ENCODE data around the gene SNTA1. TPM values are rescaled to one million over a fixed set of nuclear protein-coding genes. Genes with fewer than 3 reads are reported as not detected.

The SNTA1 gene
- total and polyA plus RNA-seq, 7 donors: 36.6 to 196 (median 139) TPM

DNA sequence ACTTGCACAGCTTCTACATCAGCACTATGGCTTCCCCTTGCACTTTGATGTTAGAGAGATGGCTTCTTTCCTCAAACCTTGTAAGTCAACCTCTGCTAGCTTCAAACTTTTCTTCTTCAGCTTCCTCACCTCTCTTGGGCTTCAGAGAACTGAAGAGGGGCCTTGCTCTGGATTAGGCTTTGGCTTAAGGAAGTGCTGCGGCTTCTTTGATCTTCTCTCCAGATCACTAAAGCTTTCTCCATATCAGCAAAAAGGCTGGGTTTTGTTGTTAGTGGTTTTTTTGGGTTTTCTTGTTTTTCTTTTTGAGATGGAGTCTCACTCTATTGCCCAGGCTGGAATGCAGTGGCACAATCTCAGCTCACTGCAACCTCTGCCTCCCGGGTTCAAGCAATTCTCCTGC, 66.2 kb downstream of the SNTA1 start:
- 85 to 94% (median 94%) methylated on average over 2 of the region's 2 CpGs for WGBS, 3 donors
- Histone ChIP-seq H3K4me1 (no peaks in the 10 kb centered on the region), H3K27ac (no peak overlapping the region), H3K4me3 (no peak overlapping the region), H3K36me3 (ENCODE audit: insufficient read depth in 1 of 2, low read depth in 1 of 2) (peaks cover 13 to 92% of the 10 kb centered on the region in 2 donors), H3K27me3 (ENCODE audit: insufficient read depth in 3 of 3, low read length in 2 of 3) (no peaks in the 10 kb centered on the region), H3K9me3 (no peaks in the 10 kb centered on the region)
- intact Hi-C loops (cut with DNase I): no loop called here
- no peak for DNase-seq
- TF ChIP-seq, protein P1, sequence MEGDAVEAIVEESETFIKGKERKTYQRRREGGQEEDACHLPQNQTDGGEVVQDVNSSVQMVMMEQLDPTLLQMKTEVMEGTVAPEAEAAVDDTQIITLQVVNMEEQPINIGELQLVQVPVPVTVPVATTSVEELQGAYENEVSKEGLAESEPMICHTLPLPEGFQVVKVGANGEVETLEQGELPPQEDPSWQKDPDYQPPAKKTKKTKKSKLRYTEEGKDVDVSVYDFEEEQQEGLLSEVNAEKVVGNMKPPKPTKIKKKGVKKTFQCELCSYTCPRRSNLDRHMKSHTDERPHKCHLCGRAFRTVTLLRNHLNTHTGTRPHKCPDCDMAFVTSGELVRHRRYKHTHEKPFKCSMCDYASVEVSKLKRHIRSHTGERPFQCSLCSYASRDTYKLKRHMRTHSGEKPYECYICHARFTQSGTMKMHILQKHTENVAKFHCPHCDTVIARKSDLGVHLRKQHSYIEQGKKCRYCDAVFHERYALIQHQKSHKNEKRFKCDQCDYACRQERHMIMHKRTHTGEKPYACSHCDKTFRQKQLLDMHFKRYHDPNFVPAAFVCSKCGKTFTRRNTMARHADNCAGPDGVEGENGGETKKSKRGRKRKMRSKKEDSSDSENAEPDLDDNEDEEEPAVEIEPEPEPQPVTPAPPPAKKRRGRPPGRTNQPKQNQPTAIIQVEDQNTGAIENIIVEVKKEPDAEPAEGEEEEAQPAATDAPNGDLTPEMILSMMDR (IDR thresholded peaks at IDR 0.05): no peak
- no peak for ATAC-seq

- ATAC-seq (no peak), DNase-seq (no peak)
- WGBS, 3 donors: 97 to 98% (median 98%) methylated on average over 4 of the region's 4 CpGs
- no peaks in the 10 kb centered on the region for H3K27me3 ChIP-seq (ENCODE audit: insufficient read depth in 3 of 3, low read length in 2 of 3)
- intact Hi-C loops (cut with DNase I): loop anchor here in 1 of 2 donors (5.0 kb wide), 1 partner anchor 1792 kb away; no protein-coding TSS in a partner anchor
- TF ChIP-seq, protein P1 (IDR thresholded peaks at IDR 0.05): no peak
- no peaks in the 10 kb centered on the region for H3K4me1 ChIP-seq
- H3K4me3 ChIP-seq: no peak overlapping the region
- no peaks in the 10 kb centered on the region for H3K9me3 ChIP-seq
- no peak overlapping the region for H3K27ac ChIP-seq
- peaks cover 16 to 92% of the 10 kb centered on the region in 2 donors for H3K36me3 ChIP-seq (ENCODE audit: insufficient read depth in 1 of 2, low read depth in 1 of 2)
Observed at GRCh38 chr20:33373735-33374605, 69.6 kb downstream of the SNTA1 start.

GRCh38 chr20:33372993-33373441, 70.5 kb downstream of the SNTA1 start:
- Histone ChIP-seq H3K27ac (no peak overlapping the region), H3K9me3 (no peaks in the 10 kb centered on the region), H3K36me3 (ENCODE audit: insufficient read depth in 1 of 2, low read depth in 1 of 2) (peaks cover 16 to 92% of the 10 kb centered on the region in 2 donors), H3K4me1 (no peaks in the 10 kb centered on the region), H3K4me3 (no peak overlapping the region), H3K27me3 (ENCODE audit: insufficient read depth in 3 of 3, low read length in 2 of 3) (no peaks in the 10 kb centered on the region)
- intact Hi-C loops (cut with DNase I): loop anchor here in 1 of 2 donors (5.0 kb wide), 1 partner anchor 1791 kb away; no protein-coding TSS in a partner anchor
- DNase-seq: no peak
- WGBS, 3 donors: 91 to 95% (median 94%) methylated on average over 4 of the region's 4 CpGs
- ATAC-seq: no peak
- TF ChIP-seq, protein P1 (IDR thresholded peaks at IDR 0.05): no peak

DNA sequence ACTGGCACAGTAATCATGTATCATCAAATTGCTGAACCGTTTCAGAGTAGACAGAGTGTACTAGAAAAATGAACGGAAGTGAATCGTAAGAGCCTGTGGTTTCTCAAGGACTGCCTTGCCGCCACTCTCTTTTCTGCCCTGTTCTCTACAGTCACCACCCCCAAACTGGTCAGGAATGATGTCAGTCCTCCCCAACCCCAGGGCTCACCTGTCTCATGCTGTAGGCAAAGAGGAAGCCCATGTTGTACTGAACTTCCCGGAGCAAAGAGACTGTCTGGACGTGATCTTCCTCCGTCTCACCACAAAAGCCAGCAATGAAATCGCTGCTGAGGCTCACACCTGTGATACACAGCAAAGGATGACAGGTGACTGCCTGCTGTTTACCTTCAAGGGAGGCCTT, 73.3 kb downstream of the SNTA1 start:
- 92 to 94% (median 93%) methylated on average over 8 of the region's 8 CpGs for WGBS, 3 donors
- no peak for ATAC-seq
- no peaks in the 10 kb centered on the region for H3K9me3 ChIP-seq
- H3K27ac ChIP-seq: no peak overlapping the region
- no peak overlapping the region for H3K4me3 ChIP-seq
- no peaks in the 10 kb centered on the region for H3K27me3 ChIP-seq (ENCODE audit: insufficient read depth in 3 of 3, low read length in 2 of 3)
- H3K4me1 ChIP-seq: no peaks in the 10 kb centered on the region
- peaks cover 14 to 93% of the 10 kb centered on the region in 2 donors for H3K36me3 ChIP-seq (ENCODE audit: insufficient read depth in 1 of 2, low read depth in 1 of 2)
- DNase-seq: no peak
- TF ChIP-seq, protein P1 (IDR thresholded peaks at IDR 0.05): no peak
- intact Hi-C loops (cut with DNase I): loop anchor here in 1 of 2 donors (5.0 kb wide), 1 partner anchor 1788 kb away; no protein-coding TSS in a partner anchor
